Activated naive CD4-positive, alpha-beta T cell treated with anti-CD3 and anti-CD28 coated beads, Interleukin-2, amount 50 U/mL, for 24 hours (primary cell): ENCODE results near the gene DBR1.
"Not testable (repeated sequence)": the region's sequence is repeated elsewhere in the genome, so short reads cannot be mapped to it uniquely, and the experiment has no call there.

Source experiments
- H3K27ac Mint-ChIP-seq: one replicate; pipeline ENCODE4 v1.8.0; 2021; ENCODE audit warnings: mild to moderate bottlenecking, mixed read lengths
- H3K27me3 Mint-ChIP-seq: one replicate; pipeline ENCODE4 v1.8.0; 2021; ENCODE audit warnings: mixed read lengths
- H3K36me3 Mint-ChIP-seq: one replicate; pipeline ENCODE4 v1.8.0; 2021; ENCODE audit warnings: mixed read lengths
- H3K4me1 Mint-ChIP-seq: one replicate; pipeline ENCODE4 v1.8.0; 2021; ENCODE audit warnings: mixed read lengths
- H3K4me3 Mint-ChIP-seq: one replicate; pipeline ENCODE4 v1.8.0; 2021; ENCODE audit warnings: mild to moderate bottlenecking, mixed read lengths
- H3K9me3 Mint-ChIP-seq: one replicate; pipeline ENCODE4 v1.8.0; 2021; ENCODE audit warnings: mixed read lengths

DBR1 gene

DNA sequence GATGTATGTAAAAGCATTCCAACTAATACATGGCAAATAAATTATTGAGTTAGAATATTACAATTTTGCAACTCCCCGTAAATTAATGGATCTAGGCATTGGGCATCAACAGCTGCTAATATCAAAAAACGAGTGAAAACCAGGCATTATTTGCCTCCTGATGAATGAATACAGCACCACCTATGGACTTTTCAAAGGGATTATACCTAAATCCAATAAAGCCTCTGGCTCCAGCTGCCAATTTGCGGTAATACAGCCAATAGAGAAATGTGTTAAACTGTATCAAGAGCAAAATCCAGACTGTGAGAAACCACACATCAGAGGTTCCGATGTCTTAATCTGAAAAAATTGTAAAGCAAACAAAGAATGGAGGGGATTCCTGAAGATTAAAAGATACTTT, 26.2 kb downstream of the DBR1 start:
- H3K27me3 Mint-ChIP-seq, result no peaks in the 10 kb centered on the region
- H3K9me3 Mint-ChIP-seq, result peaks cover 5% of the 10 kb centered on the region
- H3K4me1 Mint-ChIP-seq, result no peaks in the 10 kb centered on the region
- H3K4me3 Mint-ChIP-seq, result no peak overlapping the region
- H3K36me3 Mint-ChIP-seq, result no peaks in the 10 kb centered on the region
- no peak overlapping the region for H3K27ac Mint-ChIP-seq

DNA sequence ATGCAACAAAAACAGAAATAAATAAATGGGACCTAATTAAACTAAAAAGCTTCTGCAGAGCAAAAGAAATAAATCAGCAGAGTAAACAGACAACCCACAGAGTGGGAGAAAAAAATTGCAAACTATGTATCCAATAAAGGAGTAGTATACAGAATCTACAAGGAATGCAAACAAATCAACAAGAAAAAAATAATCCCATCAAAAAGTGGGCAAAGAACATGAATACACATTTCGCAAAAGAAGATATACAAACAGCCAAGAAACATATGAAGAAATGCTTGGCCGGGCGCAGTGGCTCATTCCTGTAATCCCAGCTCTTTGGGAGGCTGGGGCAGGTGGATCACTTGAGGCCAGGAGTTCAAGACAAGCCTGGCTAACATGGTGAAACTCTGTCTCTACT, 32.5 kb downstream of the DBR1 start:
- not testable (repeated sequence) for H3K36me3 Mint-ChIP-seq, H3K4me1 Mint-ChIP-seq, H3K4me3 Mint-ChIP-seq, H3K27me3 Mint-ChIP-seq, H3K27ac Mint-ChIP-seq, H3K9me3 Mint-ChIP-seq

- H3K4me3 Mint-ChIP-seq, result no peak overlapping the region
- H3K4me1 Mint-ChIP-seq, result no peaks in the 10 kb centered on the region
- no peak overlapping the region for H3K27ac Mint-ChIP-seq
- H3K27me3 Mint-ChIP-seq, result peaks cover 4% of the 10 kb centered on the region
- no peaks in the 10 kb centered on the region for H3K36me3 Mint-ChIP-seq
- no peaks in the 10 kb centered on the region for H3K9me3 Mint-ChIP-seq
Observed at GRCh38 chr3:138140940-138141339, 33.8 kb downstream of the DBR1 start.

GRCh38 chr3:138139691-138140090, 35.0 kb downstream of the DBR1 start:
- no peaks in the 10 kb centered on the region for H3K36me3 Mint-ChIP-seq
- no peaks in the 10 kb centered on the region for H3K4me1 Mint-ChIP-seq
- no peak overlapping the region for H3K27ac Mint-ChIP-seq
- H3K27me3 Mint-ChIP-seq, result peaks cover 4% of the 10 kb centered on the region
- no peaks in the 10 kb centered on the region for H3K9me3 Mint-ChIP-seq
- H3K4me3 Mint-ChIP-seq, result no peak overlapping the region

DNA sequence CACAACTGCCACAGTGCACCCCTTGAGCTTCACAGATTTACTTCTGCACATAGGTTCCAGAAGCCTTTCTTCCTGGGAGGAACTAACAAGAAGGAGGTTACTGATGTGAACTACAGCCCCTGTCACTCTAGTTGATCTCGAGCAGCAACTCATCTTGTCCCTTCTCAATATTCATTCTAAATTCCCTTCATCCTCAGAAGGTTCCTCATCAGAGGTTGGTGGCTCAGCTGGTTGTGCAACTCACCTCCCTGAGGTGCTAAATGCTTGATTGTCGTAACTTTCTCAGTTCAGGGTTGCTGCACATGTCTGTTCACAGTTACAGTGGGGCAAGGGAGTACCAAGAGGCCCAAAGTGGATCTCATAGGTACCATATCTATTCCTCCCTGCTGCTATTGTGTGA, 36.9 kb downstream of the DBR1 start:
- no peak overlapping the region for H3K27ac Mint-ChIP-seq
- no peaks in the 10 kb centered on the region for H3K4me1 Mint-ChIP-seq
- H3K36me3 Mint-ChIP-seq, result no peaks in the 10 kb centered on the region
- H3K27me3 Mint-ChIP-seq, result peaks cover 4% of the 10 kb centered on the region
- no peak overlapping the region for H3K4me3 Mint-ChIP-seq
- H3K9me3 Mint-ChIP-seq, result no peaks in the 10 kb centered on the region

DNA sequence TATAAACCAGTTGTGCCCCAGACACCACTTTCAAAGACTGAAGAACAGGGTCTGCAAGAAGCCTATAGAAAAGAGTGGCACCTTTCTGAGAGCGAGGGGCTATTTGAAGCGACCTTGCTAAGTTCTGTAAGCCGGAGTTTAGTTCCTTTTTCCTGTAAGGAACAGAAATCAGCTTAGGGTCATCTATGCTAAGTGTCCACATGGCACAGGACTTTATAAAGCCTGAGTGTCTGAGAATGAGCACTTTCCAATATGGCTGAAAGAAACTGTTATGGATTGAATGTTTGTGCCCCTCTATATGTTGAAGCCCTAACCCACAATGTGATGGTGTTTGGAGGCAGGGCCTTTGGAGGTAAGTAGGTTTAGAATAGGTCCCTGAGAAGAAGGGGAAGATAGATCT, 38.5 kb downstream of the DBR1 start:
- no peak overlapping the region for H3K27ac Mint-ChIP-seq
- no peaks in the 10 kb centered on the region for H3K9me3 Mint-ChIP-seq
- no peaks in the 10 kb centered on the region for H3K36me3 Mint-ChIP-seq
- H3K27me3 Mint-ChIP-seq, result peaks cover 4% of the 10 kb centered on the region
- H3K4me3 Mint-ChIP-seq, result no peak overlapping the region
- no peaks in the 10 kb centered on the region for H3K4me1 Mint-ChIP-seq

- Mint-ChIP-seq H3K4me3 (no peak overlapping the region), H3K36me3 (no peaks in the 10 kb centered on the region), H3K9me3 (no peaks in the 10 kb centered on the region), H3K4me1 (no peaks in the 10 kb centered on the region), H3K27me3 (peaks cover 4% of the 10 kb centered on the region), H3K27ac (no peak overlapping the region)
Observed at GRCh38 chr3:138135833-138136194, 38.9 kb downstream of the DBR1 start.

GRCh38 chr3:138135146-138135832, 39.4 kb downstream of the DBR1 start:
- H3K27me3 Mint-ChIP-seq, result peaks cover 1% of the 10 kb centered on the region
- H3K27ac Mint-ChIP-seq, result no peak overlapping the region
- H3K9me3 Mint-ChIP-seq, result no peaks in the 10 kb centered on the region
- no peaks in the 10 kb centered on the region for H3K36me3 Mint-ChIP-seq
- no peak overlapping the region for H3K4me3 Mint-ChIP-seq
- H3K4me1 Mint-ChIP-seq, result no peaks in the 10 kb centered on the region

GRCh38 chr3:138132239-138132638, 42.5 kb downstream of the DBR1 start, which contains the start of gene A4GNT:
TSS of gene A4GNT (minus strand) at chr3:138132390. CDS start at chr3:138131256, 1,134 bp downstream.
- Mint-ChIP-seq H3K4me3 (no peak within 1 kb of the TSS), H3K27ac (no peak within 1 kb of the TSS), H3K4me1 (no peaks in the 10 kb centered on the region), H3K9me3 (no peaks in the 10 kb centered on the region), H3K36me3 (no peaks in the 10 kb centered on the region), H3K27me3 (peaks cover 1% of the 10 kb centered on the region)

GRCh38 chr3:138127636-138128365, 46.9 kb downstream of the DBR1 start:
- H3K27me3 Mint-ChIP-seq, result peaks cover 2% of the 10 kb centered on the region
- no peak overlapping the region for H3K27ac Mint-ChIP-seq
- H3K36me3 Mint-ChIP-seq, result no peaks in the 10 kb centered on the region
- H3K9me3 Mint-ChIP-seq, result no peaks in the 10 kb centered on the region
- H3K4me3 Mint-ChIP-seq, result no peak overlapping the region
- no peaks in the 10 kb centered on the region for H3K4me1 Mint-ChIP-seq

- H3K4me1 Mint-ChIP-seq, result no peaks in the 10 kb centered on the region
- H3K27me3 Mint-ChIP-seq, result peaks cover 2% of the 10 kb centered on the region
- no peaks in the 10 kb centered on the region for H3K9me3 Mint-ChIP-seq
- H3K36me3 Mint-ChIP-seq, result no peaks in the 10 kb centered on the region
- H3K4me3 Mint-ChIP-seq, result no peak overlapping the region
- no peak overlapping the region for H3K27ac Mint-ChIP-seq
Observed at GRCh38 chr3:138125548-138126221, 49.0 kb downstream of the DBR1 start.

GRCh38 chr3:138124706-138125355, 49.9 kb downstream of the DBR1 start:
- H3K9me3 Mint-ChIP-seq, result no peaks in the 10 kb centered on the region
- H3K36me3 Mint-ChIP-seq, result no peaks in the 10 kb centered on the region
- no peaks in the 10 kb centered on the region for H3K4me1 Mint-ChIP-seq

GRCh38 chr3:138124188-138124587, 50.5 kb downstream of the DBR1 start:
- H3K4me1 Mint-ChIP-seq, result no peaks in the 10 kb centered on the region
- no peak overlapping the region for H3K4me3 Mint-ChIP-seq
- no peaks in the 10 kb centered on the region for H3K9me3 Mint-ChIP-seq
- no peak overlapping the region for H3K27ac Mint-ChIP-seq
- H3K27me3 Mint-ChIP-seq, result peaks cover 4% of the 10 kb centered on the region
- H3K36me3 Mint-ChIP-seq, result no peaks in the 10 kb centered on the region

More at GRCh38 chr3:138124706-138125355, 49.9 kb downstream of the DBR1 start:
- no peak overlapping the region for H3K27ac Mint-ChIP-seq
- peaks cover 4% of the 10 kb centered on the region for H3K27me3 Mint-ChIP-seq
- H3K4me3 Mint-ChIP-seq, result no peak overlapping the region

DNA sequence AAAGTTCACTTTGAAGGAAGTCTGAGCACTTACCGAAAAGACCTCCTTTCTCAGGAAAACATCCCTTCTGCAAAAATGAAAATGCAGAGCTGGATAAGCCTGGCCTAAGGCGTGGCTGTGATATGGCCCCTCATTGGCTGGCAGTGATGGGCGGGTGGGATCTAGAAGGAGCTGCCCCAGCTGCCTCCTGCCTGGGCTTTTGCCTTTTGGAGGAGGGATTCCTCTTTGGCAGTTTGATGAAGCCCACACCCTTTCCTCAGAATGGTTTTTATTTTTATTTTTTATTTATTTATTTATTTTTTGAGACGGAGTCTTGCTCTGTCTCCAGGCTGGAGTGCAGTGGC, 55.3 kb downstream of the DBR1 start:
- H3K36me3 Mint-ChIP-seq, result no peaks in the 10 kb centered on the region
- peaks cover 19% of the 10 kb centered on the region for H3K27me3 Mint-ChIP-seq
- H3K4me3 Mint-ChIP-seq, result no peak overlapping the region
- no peaks in the 10 kb centered on the region for H3K9me3 Mint-ChIP-seq
- H3K4me1 Mint-ChIP-seq, result peaks cover 4% of the 10 kb centered on the region
- H3K27ac Mint-ChIP-seq, result no peak overlapping the region

- Mint-ChIP-seq H3K4me3 (no peak overlapping the region), H3K4me1 (peaks cover 4% of the 10 kb centered on the region), H3K36me3 (no peaks in the 10 kb centered on the region), H3K27me3 (peaks cover 22% of the 10 kb centered on the region), H3K9me3 (no peaks in the 10 kb centered on the region), H3K27ac (no peak overlapping the region)
Observed at GRCh38 chr3:138118612-138119422, 55.9 kb downstream of the DBR1 start.
